HepG2 (cell line): ENCODE results near the gene SNCA. TPM values are rescaled to one million over a fixed set of nuclear protein-coding genes. Genes with fewer than 3 reads are reported as not detected.

Source experiments
- ATAC-seq: fragments of 200-7000 bp; cut with Tn5 transposase; 3 replicates; pipeline ENCODE4 v1.9.1; 2020; ENCODE audit warnings: mild to moderate bottlenecking, moderate library complexity
- BruUV-seq: library from RNA; stranded (reverse); fragments of 400-500 nt; replicated peaks from 2 replicates; lab custom pipeline; 2021; lab: Mats Ljungman, UMichigan
- CTCF ChIA-PET: fragments of 300-600 bp; formaldehyde crosslinking; extraction: SDS; loops from one replicate; lab custom pipeline; 2021; ENCODE audit warnings: low total read pairs, inconsistent platforms, low intra/inter-chr PET ratio; lab: Yijun Ruan, JAX
- POLR2A ChIA-PET: fragments of 350-600 bp; sonication (Branson Sonifier 250); formaldehyde crosslinking; loops from one replicate; lab custom pipeline; 2020; ENCODE audit warnings: antibody characterized with exemption, inconsistent platforms; lab: Yijun Ruan, JAX
- DNase-seq: peaks from one replicate; pipeline ENCODE4 v3.0.0-alpha.2; 2015; ENCODE audit warnings: low spot score
- FAIRE-seq: peaks from 3 replicates; lab custom pipeline; 2011; peaks lifted over from hg19 to GRCh38; lab: Jason Lieb, UNC
- H2AFZ ChIP-seq: one replicate; pipeline ENCODE4 v1.6.1; 2011; ENCODE audit warnings: low read length, inconsistent platforms
- H3K27ac ChIP-seq: fragments of 300-600 bp; 3 replicates; pipeline ENCODE4 v1.8.0; 2011; ENCODE audit warnings: mixed run types, mild to moderate bottlenecking, mixed read lengths, low read length, inconsistent platforms; ENCODE audit not compliant: insufficient read depth; ENCODE audit errors: extremely low read length
- H3K27me3 ChIP-seq, 2 experiments: fragments of 200-600 bp in 1 of 2; 2 replicates in 1 of 2; 3 replicates in 1 of 2; pipeline versions ENCODE4 v1.6.0 to v1.8.0; 2011; ENCODE audit warnings: low read length in 2 of 2, mild to moderate bottlenecking in 2 of 2, moderate library complexity in 2 of 2, inconsistent platforms in 1 of 2; ENCODE audit not compliant: insufficient read depth in 2 of 2, control insufficient read depth in 1 of 2
- H3K36me3 ChIP-seq, 2 experiments: fragments of 200-600 bp in 1 of 2; replicated peaks in 1 of 2; 2 replicates in 1 of 2; 3 replicates in 1 of 2; pipeline versions ENCODE4 v1.5.1 to v1.8.0; 2011; ENCODE audit warnings: low read length in 2 of 2, inconsistent platforms in 1 of 2; ENCODE audit not compliant: insufficient read depth in 2 of 2, control insufficient read depth in 1 of 2
- H3K4me1 ChIP-seq: 2 replicates; pipeline ENCODE4 v1.5.1; 2012; ENCODE audit warnings: low read length, inconsistent platforms; ENCODE audit not compliant: insufficient read depth
- H3K4me2 ChIP-seq: 2 replicates; pipeline ENCODE4 v1.6.0; 2011; ENCODE audit warnings: low read depth, low read length, inconsistent platforms
- H3K4me3 ChIP-seq, 3 experiments: fragments of 200-600 bp in 1 of 3; sonication (generic), shearing (Covaris generic) in 1 of 3; replicated peaks in 1 of 3; 2 replicates each; pipeline ENCODE4 v1.5.1; 2011 to 2016; ENCODE audit warnings: low read length in 3 of 3, inconsistent platforms in 2 of 3, low read depth in 2 of 3, mild to moderate bottlenecking in 2 of 3, control low read depth in 1 of 3, mixed read lengths in 1 of 3; ENCODE audit not compliant: insufficient read depth in 1 of 3
- H3K79me2 ChIP-seq: one replicate; pipeline ENCODE4 v1.6.1; 2011; ENCODE audit warnings: low read length, inconsistent platforms; ENCODE audit not compliant: insufficient read depth
- H3K9ac ChIP-seq: 2 replicates; pipeline ENCODE4 v1.6.0; 2011; ENCODE audit warnings: mild to moderate bottlenecking, low read depth, low read length, inconsistent platforms; ENCODE audit not compliant: insufficient read depth
- H3K9me3 ChIP-seq: 2 replicates; pipeline ENCODE4 v1.5.1; 2012; ENCODE audit warnings: mild to moderate bottlenecking, low read length
- H4K20me1 ChIP-seq: 2 replicates; pipeline ENCODE4 v1.6.0; 2011; ENCODE audit warnings: inconsistent platforms, mild to moderate bottlenecking, low read length, moderate library complexity; ENCODE audit not compliant: insufficient read depth
- CBX1 ChIP-seq: IDR thresholded peaks from one replicate; pipeline ENCODE4 v1.6.1; 2016; ENCODE audit warnings: antibody characterized with exemption, low read depth
- ESRRA ChIP-seq: sonication (generic); formaldehyde crosslinking; IDR thresholded peaks from 2 replicates; pipeline ENCODE4 v1.5.1; 2020; ENCODE audit warnings: mild to moderate bottlenecking, low read depth, missing genetic modification reagents
- KAT8 ChIP-seq: IDR thresholded peaks from 2 replicates; pipeline ENCODE4 v1.6.1; 2016; ENCODE audit warnings: missing genetic modification reagents, missing compliant biosample characterization
- MAFG ChIP-seq: sonication (generic); formaldehyde crosslinking; IDR thresholded peaks from 2 replicates; pipeline ENCODE4 v1.5.1; 2020; ENCODE audit warnings: mild to moderate bottlenecking, missing genetic modification reagents
- NFE2L1 ChIP-seq: sonication (generic); formaldehyde crosslinking; IDR thresholded peaks from 2 replicates; pipeline ENCODE4 v1.4.0; 2020; ENCODE audit warnings: missing genetic modification reagents, mild to moderate bottlenecking, borderline replicate concordance
- TARDBP ChIP-seq: sonication (generic); formaldehyde crosslinking; IDR thresholded peaks from 2 replicates; pipeline ENCODE4 v1.8.0; 2022; ENCODE audit warnings: mild to moderate bottlenecking, missing genetic modification reagents
- TEAD2 ChIP-seq: sonication (generic); formaldehyde crosslinking; IDR thresholded peaks from 2 replicates; pipeline ENCODE4 v1.9.0; 2021; ENCODE audit warnings: missing genetic modification reagents
- TFDP2 ChIP-seq: sonication (generic); formaldehyde crosslinking; IDR thresholded peaks from 2 replicates; pipeline ENCODE4 v1.4.0; 2020; ENCODE audit warnings: missing genetic modification reagents
- ZBTB8A ChIP-seq: sonication (generic); formaldehyde crosslinking; IDR thresholded peaks from 2 replicates; pipeline ENCODE4 v1.4.0; 2020; ENCODE audit warnings: mild to moderate bottlenecking, low read depth, missing genetic modification reagents, borderline replicate concordance
- WGBS: methylation state at CpG from one replicate; pipeline ENCODE4 v1.1.6; 2017; ENCODE audit warnings: low lambda C conversion rate; 5-methylcytosine and 5-hydroxymethylcytosine counted together
- in situ Hi-C: cut with HindIII; loops from 2 replicates; pipeline ENCODE4 v1.10.0; 2017; ENCODE audit warnings: low pct_unique_long_range_greater_than_20kb; ENCODE audit not compliant: extremely low pct_ligation_motif_present
- intact Hi-C: fragments of 100-400 bp; cut with micrococcal nuclease; formaldehyde crosslinking; loops from one replicate; pipeline ENCODE4 v1.10.0; 2022; ENCODE audit not compliant: unreplicated experiment
- polyA plus RNA-seq, 8 experiments: library from polyadenylated mRNA; depleted of rRNA in 3 of 8; stranded (reverse) in 7 of 8; unstranded in 1 of 8; fragments of >200 nt; fragmentation: Illumina TruSeq in 4 of 8; extraction: Trizol in 4 of 8; gene quantifications; 2 replicates each; pipeline versions ENCODE4 v1.2.1 to v1.2.3, GENCODE V29; 2011 to 2016; ENCODE audit warnings: low read depth in 4 of 8, missing spikeins in 1 of 8, mixed read lengths in 1 of 8; ENCODE audit not compliant: insufficient read depth in 1 of 8
- total RNA-seq, 5 experiments: library from RNA; depleted of rRNA; stranded (reverse); fragments of >200 nt; fragmentation: Illumina TruSeq; extraction: Trizol; gene quantifications; 2 replicates each; pipeline ENCODE4 v1.2.3, GENCODE V29; 2016; ENCODE audit warnings: low read depth in 1 of 5

Gene SNCA
- total and polyA plus RNA-seq, 2 of the 13 experiments (the other 11 are each of a cell fraction or from before 2014, with no cell fraction given) = not detected

GRCh38 chr4:89855236-89855635 is 18.3 kb upstream of the SNCA start:
- intact Hi-C loops = no loop called here
- Histone ChIP-seq H3K27me3 (no peaks in the 10 kb centered on the region), H3K4me2 (no peak overlapping the region), H3K79me2 (no peaks in the 10 kb centered on the region), H4K20me1 (no peaks in the 10 kb centered on the region), H2AFZ (no peak overlapping the region), H3K4me1 (no peaks in the 10 kb centered on the region), H3K4me3 (no peak overlapping the region), H3K9me3 (no peaks in the 10 kb centered on the region), H3K36me3 (no peaks in the 10 kb centered on the region), H3K9ac (no peak overlapping the region), H3K27ac (no peak overlapping the region)
- no TSS peak for BruUV-seq
- WGBS = 0% methylated on average over 3 of the region's 3 CpGs
- CTCF ChIA-PET = no interaction called here
- no peak for TF ChIP-seq ZBTB8A
- no peak for TF ChIP-seq NFE2L1 (CRISPR knock-in tag)
- no peak for TF ChIP-seq TFDP2 (CRISPR knock-in tag)
- TF ChIP-seq CBX1 = no peak
- no peak for TF ChIP-seq MAFG (CRISPR knock-in tag)
- no peak for TF ChIP-seq TEAD2 (CRISPR knock-in tag)
- TF ChIP-seq ESRRA (CRISPR knock-in tag) = no peak
- TF ChIP-seq TARDBP (CRISPR knock-in tag) = no peak
- no peak for TF ChIP-seq KAT8 (CRISPR knock-in tag)
- ATAC-seq = no peak
- FAIRE-seq = no peak
- DNase-seq = no peak
- in situ Hi-C loops = no loop called here
- POLR2A ChIA-PET = no interaction called here
